Panc1 (cell line): ENCODE measurements around the gene METTL23. TPM values are rescaled to one million over a fixed set of nuclear protein-coding genes. Genes with fewer than 3 reads are reported as not detected.

Source experiments
- ATAC-seq: fragments of 200-7000 bp; cut with Tn5 transposase; 2 replicates; pipeline ENCODE4 v1.9.1; 2020; ENCODE audit warnings: mild to moderate bottlenecking, moderate library complexity
- BruUV-seq: library from RNA; stranded (reverse); fragments of 400-500 nt; replicated peaks from 2 replicates; lab custom pipeline; 2021; lab: Mats Ljungman, UMichigan
- CTCF ChIA-PET: fragments of 300-600 bp; sonication (Branson Sonifier 250); formaldehyde crosslinking; loops from one replicate; lab custom pipeline; 2022; ENCODE audit warnings: antibody characterized with exemption; lab: Charles Lee
- POLR2A ChIA-PET: fragments of 300-600 bp; sonication (Branson Sonifier 250); formaldehyde crosslinking; loops from one replicate; lab custom pipeline; 2022; ENCODE audit warnings: antibody characterized with exemption; lab: Charles Lee
- DNase-seq: peaks from one replicate; pipeline ENCODE4 v3.0.0-alpha.2; 2010; ENCODE audit warnings: low read depth, low spot score
- H3K27ac ChIP-seq: 2 replicates; pipeline ENCODE4 v1.5.1; 2011; ENCODE audit warnings: mild to moderate bottlenecking, low read length, inconsistent platforms
- H3K27me3 ChIP-seq: fragments of 200-500 bp; sonication (Bioruptor generic); 2 replicates; pipeline ENCODE4 v1.6.0; 2014; ENCODE audit warnings: low read length, inconsistent platforms; ENCODE audit not compliant: control insufficient read depth, insufficient read depth
- H3K36me3 ChIP-seq: fragments of 200-500 bp; sonication (Bioruptor generic); 2 replicates; pipeline ENCODE4 v1.5.1; 2014; ENCODE audit warnings: inconsistent platforms, mild to moderate bottlenecking, low read length, moderate library complexity; ENCODE audit not compliant: control insufficient read depth, insufficient read depth
- H3K4me1 ChIP-seq: 2 replicates; pipeline ENCODE4 v1.5.1; 2011; ENCODE audit warnings: inconsistent platforms, mild to moderate bottlenecking, low read length, moderate library complexity; ENCODE audit not compliant: control insufficient read depth, insufficient read depth
- H3K4me3 ChIP-seq, 2 experiments: 2 replicates each; pipeline ENCODE4 v1.5.1; 2011 to 2012; ENCODE audit warnings: low read depth in 2 of 2, low read length in 2 of 2, mild to moderate bottlenecking in 2 of 2, inconsistent platforms in 1 of 2, moderate library complexity in 1 of 2
- H3K9me3 ChIP-seq: fragments of 200-500 bp; sonication (Bioruptor generic); 2 replicates; pipeline ENCODE4 v1.5.1; 2014; ENCODE audit warnings: low read depth, mild to moderate bottlenecking, inconsistent platforms, low read length, moderate library complexity; ENCODE audit not compliant: control insufficient read depth, insufficient read depth
- POLR2AphosphoS5 ChIP-seq: IDR thresholded peaks from 2 replicates; pipeline ENCODE4 v1.6.1; 2012; ENCODE audit warnings: mild to moderate bottlenecking, low read depth, low read length, moderate library complexity
- SIN3A ChIP-seq: IDR thresholded peaks from 2 replicates; pipeline ENCODE4 v1.6.1; 2012; ENCODE audit warnings: low read depth, mild to moderate bottlenecking, low read length, moderate library complexity, borderline replicate concordance; ENCODE audit not compliant: insufficient read depth
- TCF7L2 ChIP-seq: IDR thresholded peaks from 2 replicates; pipeline ENCODE4 v1.6.1; 2011; ENCODE audit warnings: mild to moderate bottlenecking, low read depth, low read length, inconsistent platforms
- in situ Hi-C: cut with HindIII; loops from 2 replicates; pipeline ENCODE4 v1.10.0; 2016; ENCODE audit warnings: low sequenced_read_pairs, low pct_unique_long_range_greater_than_20kb
- intact Hi-C: fragments of 100-400 bp; cut with micrococcal nuclease; formaldehyde crosslinking; loops from one replicate; pipeline ENCODE4 v1.10.0; 2022; ENCODE audit not compliant: unreplicated experiment
- total RNA-seq: library from RNA; stranded (reverse); gene quantifications from one replicate; pipeline ENCODE4 v1.2.1, GENCODE V29; 2021; ENCODE audit not compliant: unreplicated experiment
- TF ChIP-seq, protein P1 (sequence below), 2 experiments: IDR thresholded peaks; 2 replicates each; pipeline ENCODE4 v1.6.1; 2011 to 2012; ENCODE audit warnings: low read depth in 2 of 2, control low read depth in 1 of 2, low read length in 1 of 2, mild to moderate bottlenecking in 1 of 2, moderate library complexity in 1 of 2; ENCODE audit not compliant: insufficient read depth in 1 of 2
- TF ChIP-seq, protein P2 (sequence below): fragments of 450-650 bp; IDR thresholded peaks from 2 replicates; pipeline ENCODE4 v1.5.1; 2017; ENCODE audit warnings: mild to moderate bottlenecking

METTL23 gene
- total RNA-seq, 1 experiment from 2014 or later, result 42.8 TPM

DNA sequence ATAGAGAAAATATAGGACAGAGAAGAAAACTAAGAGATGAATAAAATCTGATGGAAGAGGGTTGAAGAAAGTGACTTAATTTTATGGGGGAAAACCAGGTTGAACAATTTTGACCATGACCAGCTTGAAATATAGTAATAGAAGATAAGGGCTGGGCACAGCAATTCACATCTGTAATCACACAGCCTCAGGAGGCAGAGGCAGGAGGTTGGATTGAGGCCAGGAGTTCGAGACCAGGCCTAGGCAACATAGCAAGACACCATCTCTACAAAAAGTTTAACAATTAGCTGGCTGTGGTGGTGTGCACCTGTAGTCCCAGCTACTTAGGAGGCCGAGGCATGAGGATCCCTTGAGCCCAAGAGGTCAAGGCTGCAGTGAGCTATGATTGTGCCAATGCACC lies 24.6 kb upstream of the METTL23 start:
- peaks cover 23% of the 10 kb centered on the region for H3K4me1 ChIP-seq
- H3K27ac ChIP-seq, result no peak overlapping the region
- no TSS peak for BruUV-seq
- in situ Hi-C loops (no loop called here), intact Hi-C loops (no loop called here)
- no peaks in the 10 kb centered on the region for H3K36me3 ChIP-seq
- no peak overlapping the region for H3K4me3 ChIP-seq
- TF ChIP-seq SIN3A (no peak), TCF7L2 (no peak), POLR2AphosphoS5 (no peak)
- TF ChIP-seq, protein P1, sequence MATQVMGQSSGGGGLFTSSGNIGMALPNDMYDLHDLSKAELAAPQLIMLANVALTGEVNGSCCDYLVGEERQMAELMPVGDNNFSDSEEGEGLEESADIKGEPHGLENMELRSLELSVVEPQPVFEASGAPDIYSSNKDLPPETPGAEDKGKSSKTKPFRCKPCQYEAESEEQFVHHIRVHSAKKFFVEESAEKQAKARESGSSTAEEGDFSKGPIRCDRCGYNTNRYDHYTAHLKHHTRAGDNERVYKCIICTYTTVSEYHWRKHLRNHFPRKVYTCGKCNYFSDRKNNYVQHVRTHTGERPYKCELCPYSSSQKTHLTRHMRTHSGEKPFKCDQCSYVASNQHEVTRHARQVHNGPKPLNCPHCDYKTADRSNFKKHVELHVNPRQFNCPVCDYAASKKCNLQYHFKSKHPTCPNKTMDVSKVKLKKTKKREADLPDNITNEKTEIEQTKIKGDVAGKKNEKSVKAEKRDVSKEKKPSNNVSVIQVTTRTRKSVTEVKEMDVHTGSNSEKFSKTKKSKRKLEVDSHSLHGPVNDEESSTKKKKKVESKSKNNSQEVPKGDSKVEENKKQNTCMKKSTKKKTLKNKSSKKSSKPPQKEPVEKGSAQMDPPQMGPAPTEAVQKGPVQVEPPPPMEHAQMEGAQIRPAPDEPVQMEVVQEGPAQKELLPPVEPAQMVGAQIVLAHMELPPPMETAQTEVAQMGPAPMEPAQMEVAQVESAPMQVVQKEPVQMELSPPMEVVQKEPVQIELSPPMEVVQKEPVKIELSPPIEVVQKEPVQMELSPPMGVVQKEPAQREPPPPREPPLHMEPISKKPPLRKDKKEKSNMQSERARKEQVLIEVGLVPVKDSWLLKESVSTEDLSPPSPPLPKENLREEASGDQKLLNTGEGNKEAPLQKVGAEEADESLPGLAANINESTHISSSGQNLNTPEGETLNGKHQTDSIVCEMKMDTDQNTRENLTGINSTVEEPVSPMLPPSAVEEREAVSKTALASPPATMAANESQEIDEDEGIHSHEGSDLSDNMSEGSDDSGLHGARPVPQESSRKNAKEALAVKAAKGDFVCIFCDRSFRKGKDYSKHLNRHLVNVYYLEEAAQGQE (IDR thresholded peaks at IDR 0.05; ENCODE audit: insufficient read depth in 1 of 2, low read depth in 2 of 2, low read length in 1 of 2), result no peak
- TF ChIP-seq, protein P2, sequence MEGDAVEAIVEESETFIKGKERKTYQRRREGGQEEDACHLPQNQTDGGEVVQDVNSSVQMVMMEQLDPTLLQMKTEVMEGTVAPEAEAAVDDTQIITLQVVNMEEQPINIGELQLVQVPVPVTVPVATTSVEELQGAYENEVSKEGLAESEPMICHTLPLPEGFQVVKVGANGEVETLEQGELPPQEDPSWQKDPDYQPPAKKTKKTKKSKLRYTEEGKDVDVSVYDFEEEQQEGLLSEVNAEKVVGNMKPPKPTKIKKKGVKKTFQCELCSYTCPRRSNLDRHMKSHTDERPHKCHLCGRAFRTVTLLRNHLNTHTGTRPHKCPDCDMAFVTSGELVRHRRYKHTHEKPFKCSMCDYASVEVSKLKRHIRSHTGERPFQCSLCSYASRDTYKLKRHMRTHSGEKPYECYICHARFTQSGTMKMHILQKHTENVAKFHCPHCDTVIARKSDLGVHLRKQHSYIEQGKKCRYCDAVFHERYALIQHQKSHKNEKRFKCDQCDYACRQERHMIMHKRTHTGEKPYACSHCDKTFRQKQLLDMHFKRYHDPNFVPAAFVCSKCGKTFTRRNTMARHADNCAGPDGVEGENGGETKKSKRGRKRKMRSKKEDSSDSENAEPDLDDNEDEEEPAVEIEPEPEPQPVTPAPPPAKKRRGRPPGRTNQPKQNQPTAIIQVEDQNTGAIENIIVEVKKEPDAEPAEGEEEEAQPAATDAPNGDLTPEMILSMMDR, result no peak
- ChIA-PET POLR2A (interaction anchor here (0.5 to 0.7 kb wide), 2 partner anchors 98 to 204 kb away, joined by 3 to 7 read pairs; no protein-coding TSS in a partner anchor), CTCF (no interaction called here)
- DNase-seq (no peak), ATAC-seq (no peak)
- no peaks in the 10 kb centered on the region for H3K27me3 ChIP-seq
- H3K9me3 ChIP-seq, result no peaks in the 10 kb centered on the region

DNA sequence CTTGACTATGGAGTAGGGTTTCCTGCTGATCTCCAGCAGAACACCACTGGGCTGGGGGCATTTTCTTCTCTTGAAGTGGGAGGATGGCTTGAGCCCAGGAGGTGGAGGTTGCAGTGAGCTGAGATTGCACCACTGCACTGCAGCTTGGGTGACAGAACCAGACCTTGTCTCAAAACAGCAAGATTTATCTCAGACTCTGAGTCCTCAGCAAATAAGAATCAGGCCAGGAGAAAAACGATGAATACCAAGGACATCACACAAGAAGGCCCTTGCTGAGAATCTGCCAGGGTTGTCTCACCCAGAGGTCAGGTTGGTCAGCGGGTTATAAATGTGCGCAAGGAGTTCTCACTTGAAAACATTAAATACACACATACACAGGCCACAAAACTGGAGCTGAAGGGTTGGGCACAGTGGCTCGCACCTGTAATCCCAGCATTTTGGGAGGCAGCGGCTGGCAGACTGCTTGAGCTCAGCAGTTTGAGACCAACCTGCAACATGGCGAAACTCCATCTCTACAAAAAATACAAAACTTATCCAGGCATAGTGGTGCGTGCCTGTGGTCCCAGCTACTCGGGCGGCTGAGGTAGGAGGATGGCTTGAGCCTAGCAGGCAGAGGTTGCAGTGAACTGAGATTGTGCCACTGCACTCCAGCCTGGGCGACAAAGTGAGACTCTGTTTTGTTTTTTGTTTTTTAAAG lies 23.6 kb upstream of the METTL23 start:
- no peaks in the 10 kb centered on the region for H3K27me3 ChIP-seq
- BruUV-seq, result no TSS peak
- H3K9me3 ChIP-seq, result no peaks in the 10 kb centered on the region
- in situ Hi-C loops, result no loop called here
- DNase-seq, result no peak
- ChIA-PET POLR2A (no interaction called here), CTCF (no interaction called here)
- intact Hi-C loops, result no loop called here
- no peak overlapping the region for H3K4me3 ChIP-seq
- ATAC-seq, result no peak
- no peak overlapping the region for H3K27ac ChIP-seq
- TF ChIP-seq SIN3A, result no peak
- TF ChIP-seq, protein P2, result no peak
- TF ChIP-seq, protein P1 (IDR thresholded peaks at IDR 0.05; ENCODE audit: insufficient read depth in 1 of 2, low read depth in 2 of 2, low read length in 1 of 2), result no peak
- no peak for TF ChIP-seq POLR2AphosphoS5
- TF ChIP-seq TCF7L2, result no peak
- no peaks in the 10 kb centered on the region for H3K36me3 ChIP-seq
- H3K4me1 ChIP-seq, result peaks cover 16% of the 10 kb centered on the region; the same call in 1 of the 2 replicates
